Measurements from ENCODE around the gene PRIMA1. TPM values are rescaled to one million over a fixed set of nuclear protein-coding genes. Genes with fewer than 3 reads are reported as not detected.

Gene PRIMA1
- total RNA-seq, 6 experiments from 2014 or later: 0.31 to 0.95 (median 0.43) TPM; not detected in 2

- ATAC-seq: no peak
- intact Hi-C loops (cut with DNase I): no loop called here
- H3K36me3 ChIP-seq: no peaks in the 10 kb centered on the region
- no peaks in the 10 kb centered on the region for H3K4me1 ChIP-seq
- no peak overlapping the region for H3K4me3 ChIP-seq
- H3K27me3 ChIP-seq: no peaks in the 10 kb centered on the region
- no peaks in the 10 kb centered on the region for H3K9me3 ChIP-seq
- no peak for DNase-seq
- no peak for TF ChIP-seq CTCF (IDR thresholded peaks at IDR 0.05)
- TF ChIP-seq POLR2A (IDR thresholded peaks at IDR 0.05): no peak
- 60% methylated on average over 1 of the region's 9 CpGs for WGBS (ENCODE audit: insufficient coverage, low coverage, low lambda C conversion rate, missing lambda C conversion rate)
- H3K27ac ChIP-seq: no peak overlapping the region
Observed at GRCh38 chr14:93725993-93726392, 62.3 kb downstream of the PRIMA1 start.

GRCh38 chr14:93725002-93725582 is 63.2 kb downstream of the PRIMA1 start:
- no peaks in the 10 kb centered on the region for H3K27me3 ChIP-seq
- DNase-seq (no peak), ATAC-seq (no peak)
- no peaks in the 10 kb centered on the region for H3K9me3 ChIP-seq
- WGBS (ENCODE audit: insufficient coverage, low coverage, low lambda C conversion rate, missing lambda C conversion rate): 59% methylated on average over 9 of the region's 21 CpGs
- no peak overlapping the region for H3K27ac ChIP-seq
- intact Hi-C loops (cut with DNase I): no loop called here
- no peaks in the 10 kb centered on the region for H3K36me3 ChIP-seq
- no peaks in the 10 kb centered on the region for H3K4me1 ChIP-seq
- H3K4me3 ChIP-seq: no peak overlapping the region
- no peak for TF ChIP-seq POLR2A (IDR thresholded peaks at IDR 0.05)

- ATAC-seq: no peak
- TF ChIP-seq POLR2A (IDR thresholded peaks at IDR 0.05) (no peak), CTCF (IDR thresholded peaks at IDR 0.05) (no peak)
Observed at GRCh38 chr14:93723001-93723400, 65.3 kb downstream of the PRIMA1 start.

GRCh38 chr14:93720981-93721483 is 67.3 kb downstream of the PRIMA1 start:
- 55% methylated on average over 2 of the region's 13 CpGs for WGBS (ENCODE audit: insufficient coverage, low coverage, low lambda C conversion rate, missing lambda C conversion rate)
- H3K9me3 ChIP-seq: no peaks in the 10 kb centered on the region
- no peak for ATAC-seq
- H3K4me3 ChIP-seq: no peak overlapping the region
- no peaks in the 10 kb centered on the region for H3K36me3 ChIP-seq
- no peaks in the 10 kb centered on the region for H3K4me1 ChIP-seq
- intact Hi-C loops (cut with DNase I): no loop called here
- DNase-seq: no peak
- TF ChIP-seq CTCF (IDR thresholded peaks at IDR 0.05) (no peak), POLR2A (IDR thresholded peaks at IDR 0.05) (no peak)
- no peaks in the 10 kb centered on the region for H3K27me3 ChIP-seq
- H3K27ac ChIP-seq: no peak overlapping the region

More at GRCh38 chr14:93723001-93723400, 65.3 kb downstream of the PRIMA1 start:
- Histone ChIP-seq H3K9me3 (no peaks in the 10 kb centered on the region), H3K4me3 (no peak overlapping the region), H3K27ac (no peak overlapping the region), H3K36me3 (no peaks in the 10 kb centered on the region), H3K4me1 (no peaks in the 10 kb centered on the region), H3K27me3 (no peaks in the 10 kb centered on the region)
- WGBS (ENCODE audit: insufficient coverage, low coverage, low lambda C conversion rate, missing lambda C conversion rate): 86% methylated on average over 1 of the region's 4 CpGs
- intact Hi-C loops (cut with DNase I): no loop called here
- DNase-seq: no peak

GRCh38 chr14:93720076-93720815 is 68.0 kb downstream of the PRIMA1 start:
- H3K9me3 ChIP-seq: no peaks in the 10 kb centered on the region
- no peaks in the 10 kb centered on the region for H3K27me3 ChIP-seq
- TF ChIP-seq POLR2A (IDR thresholded peaks at IDR 0.05) (no peak), CTCF (IDR thresholded peaks at IDR 0.05) (no peak)
- H3K27ac ChIP-seq: no peak overlapping the region
- no peaks in the 10 kb centered on the region for H3K36me3 ChIP-seq
- H3K4me3 ChIP-seq: no peak overlapping the region
- DNase-seq (no peak), ATAC-seq (no peak)
- no peaks in the 10 kb centered on the region for H3K4me1 ChIP-seq
- 60% methylated on average over 3 of the region's 12 CpGs for WGBS (ENCODE audit: insufficient coverage, low coverage, low lambda C conversion rate, missing lambda C conversion rate)
- intact Hi-C loops (cut with DNase I): no loop called here
